Mononuclear cell (primary cell): ENCODE measurements around the gene CSRNP3. TPM values are rescaled to one million over a fixed set of nuclear protein-coding genes. Genes with fewer than 3 reads are reported as not detected.

ENCODE experiments used
- H3K27me3 ChIP-seq: 2 replicates; pipeline ENCODE4 v1.6.0; 2011; ENCODE audit warnings: low read length, control low read depth; ENCODE audit not compliant: insufficient read depth
- H3K4me1 ChIP-seq: 2 replicates; pipeline ENCODE4 v1.5.1; 2011; ENCODE audit warnings: mild to moderate bottlenecking, low read length, control low read depth; ENCODE audit not compliant: insufficient read depth
- H3K4me3 ChIP-seq: 2 replicates; pipeline ENCODE4 v1.5.1; 2011; ENCODE audit warnings: mild to moderate bottlenecking, low read length, moderate library complexity
- H3K9me3 ChIP-seq: 2 replicates; pipeline ENCODE4 v1.5.1; 2011; ENCODE audit warnings: low read depth, mild to moderate bottlenecking, control low read depth, low read length
- total RNA-seq: library from RNA; depleted of rRNA; stranded (reverse); fragments of >200 nt; gene quantifications from one replicate; pipeline ENCODE4 v1.2.3, GENCODE V29; 2012

CSRNP3 gene
- total RNA-seq, 1 donor = under 0.01 TPM

DNA sequence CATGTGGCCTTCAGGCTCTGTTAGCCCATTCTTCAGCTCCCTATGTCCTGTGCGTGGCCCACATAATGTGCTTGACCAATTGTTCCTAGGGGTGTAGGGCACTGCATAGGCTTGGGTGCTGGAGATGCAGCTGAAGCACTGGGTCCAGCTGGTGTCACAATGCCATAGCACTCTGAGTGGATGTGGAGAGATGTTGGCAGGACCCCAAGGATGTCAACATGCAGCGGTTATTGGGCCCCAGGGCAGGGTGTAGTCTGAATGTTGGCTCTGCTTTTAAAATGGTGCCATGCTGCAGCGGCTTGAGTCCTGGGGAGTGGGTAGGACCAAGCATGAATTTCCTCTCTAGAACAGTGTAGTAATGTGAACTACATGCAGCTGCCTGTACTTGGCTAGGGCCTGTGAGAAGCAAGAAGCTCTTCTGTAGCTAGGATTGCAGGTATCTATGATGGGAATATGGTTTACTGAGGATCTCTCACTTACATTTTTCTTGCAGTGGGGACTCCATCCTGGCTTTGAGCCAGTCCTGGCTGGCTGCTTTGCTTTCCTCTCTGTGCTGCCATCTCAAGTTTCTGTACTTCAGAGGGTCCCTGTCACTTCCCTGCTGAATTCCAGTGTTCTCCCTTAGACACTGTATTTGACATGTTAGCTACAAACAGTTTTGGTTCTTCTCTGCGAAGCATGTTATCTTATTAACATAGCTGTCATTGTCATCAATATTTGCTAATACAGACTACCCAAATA is 148.4 kb downstream of the CSRNP3 start:
- Histone ChIP-seq H3K9me3 (peaks cover 9% of the 10 kb centered on the region), H3K4me3 (no peak overlapping the region), H3K4me1 (no peaks in the 10 kb centered on the region), H3K27me3 (no peaks in the 10 kb centered on the region)

DNA sequence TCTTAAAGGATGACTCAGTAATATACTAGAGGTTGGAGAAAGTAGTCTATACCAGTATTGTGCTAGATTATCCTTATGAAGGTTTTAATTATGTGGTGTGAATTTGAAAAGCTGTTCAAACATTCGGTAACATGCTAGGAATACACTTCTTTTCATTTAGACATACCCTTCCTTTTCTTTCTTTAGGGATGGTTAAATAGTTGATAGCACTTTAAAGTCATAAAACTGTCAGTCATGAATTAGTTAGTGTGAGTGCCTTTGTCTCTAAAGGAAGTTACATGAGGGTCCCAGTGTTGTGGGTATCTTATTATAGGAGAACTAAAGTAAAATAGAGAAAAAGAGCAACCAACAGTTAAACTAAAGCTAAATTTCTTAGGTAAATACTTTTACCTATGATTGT is 149.3 kb downstream of the CSRNP3 start:
- H3K4me3 ChIP-seq = no peak overlapping the region
- no peaks in the 10 kb centered on the region for H3K27me3 ChIP-seq
- H3K4me1 ChIP-seq = no peaks in the 10 kb centered on the region
- H3K9me3 ChIP-seq = peaks cover 9% of the 10 kb centered on the region

GRCh38 chr2:165621086-165621560 is 151.6 kb downstream of the CSRNP3 start:
- H3K4me1 ChIP-seq = no peaks in the 10 kb centered on the region
- no peak overlapping the region for H3K4me3 ChIP-seq
- no peaks in the 10 kb centered on the region for H3K27me3 ChIP-seq
- peaks cover 9% of the 10 kb centered on the region for H3K9me3 ChIP-seq

DNA sequence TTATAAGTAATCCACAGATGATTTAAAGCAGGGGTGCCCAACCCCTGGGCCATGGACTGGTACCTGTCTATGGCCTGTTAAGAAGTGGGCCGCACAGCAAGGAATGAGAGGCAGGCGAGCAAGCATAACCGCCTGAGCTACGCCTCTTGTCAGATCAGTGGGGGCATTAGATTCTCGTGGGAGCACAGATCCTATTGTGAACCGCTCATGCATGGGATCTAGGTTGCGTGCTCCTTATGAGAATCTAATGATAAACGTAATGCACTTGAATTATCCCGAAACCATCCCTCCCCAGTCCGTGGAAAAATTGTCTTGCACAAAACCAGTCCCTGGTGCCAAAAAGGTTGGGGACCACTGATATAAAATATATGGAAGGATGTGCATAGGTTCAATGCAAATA is 153.7 kb downstream of the CSRNP3 start:
- H3K4me1 ChIP-seq = no peaks in the 10 kb centered on the region
- H3K9me3 ChIP-seq = no peaks in the 10 kb centered on the region

DNA sequence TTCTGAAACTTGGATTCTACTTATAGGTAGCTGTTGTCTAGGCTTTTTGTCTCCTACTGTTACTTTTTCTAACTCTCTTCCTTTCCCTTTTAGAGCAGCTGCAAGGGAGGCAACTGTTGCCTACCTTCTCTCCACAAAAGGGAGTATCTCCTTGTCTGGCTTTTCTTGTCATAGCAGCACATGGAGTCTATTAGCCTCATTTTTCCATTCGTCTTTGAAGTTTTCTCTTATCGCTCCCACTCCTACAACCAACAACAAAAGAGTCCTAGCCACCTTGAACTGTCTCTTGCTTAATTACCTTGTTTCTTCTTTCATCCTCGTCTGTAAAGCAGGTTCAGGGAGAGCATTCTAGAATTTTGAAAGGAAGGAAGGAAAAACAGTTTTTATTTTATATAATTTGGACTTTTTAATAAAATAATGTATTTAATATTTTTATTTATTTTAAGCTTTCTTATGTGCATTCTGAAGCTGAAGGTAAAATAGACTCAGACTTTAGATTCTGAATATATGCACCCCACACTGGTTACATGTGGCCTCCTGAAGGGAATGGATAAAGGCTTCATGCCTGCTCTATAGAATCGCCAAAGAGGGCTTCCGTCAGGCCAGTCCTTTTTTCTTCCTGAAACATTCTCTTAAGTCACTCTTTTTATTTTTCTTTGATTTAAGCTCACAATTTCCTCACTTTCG is 154.4 kb downstream of the CSRNP3 start:
- Histone ChIP-seq H3K4me1 (no peaks in the 10 kb centered on the region), H3K9me3 (no peaks in the 10 kb centered on the region), H3K4me3 (no peak overlapping the region), H3K27me3 (no peaks in the 10 kb centered on the region)

More for the DNA sequence above, 153.7 kb downstream of the CSRNP3 start:
- Histone ChIP-seq H3K27me3 (no peaks in the 10 kb centered on the region), H3K4me3 (no peak overlapping the region)

DNA sequence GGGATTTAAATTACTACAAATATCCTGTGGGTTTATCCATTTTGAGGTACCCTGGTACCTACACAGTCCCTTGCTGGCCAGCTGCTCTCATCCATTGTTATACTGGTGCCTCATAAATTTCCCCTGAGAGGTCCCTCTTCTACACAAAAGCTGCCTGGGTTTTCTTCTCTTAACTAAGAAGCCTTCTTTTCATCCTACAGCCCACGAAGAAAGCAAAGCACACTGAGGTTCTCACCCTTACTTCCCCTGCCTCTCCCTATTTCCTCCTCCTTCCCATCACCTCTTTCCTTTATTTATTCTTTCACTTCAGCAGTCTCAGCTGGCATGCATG is 154.9 kb downstream of the CSRNP3 start:
- H3K27me3 ChIP-seq = no peaks in the 10 kb centered on the region
- no peak overlapping the region for H3K4me3 ChIP-seq
- H3K4me1 ChIP-seq = no peaks in the 10 kb centered on the region
- no peaks in the 10 kb centered on the region for H3K9me3 ChIP-seq

GRCh38 chr2:165627470-165627869 is 158.0 kb downstream of the CSRNP3 start:
- Histone ChIP-seq H3K4me3 (no peak overlapping the region), H3K9me3 (no peaks in the 10 kb centered on the region), H3K27me3 (no peaks in the 10 kb centered on the region), H3K4me1 (no peaks in the 10 kb centered on the region)

GRCh38 chr2:165629776-165630175 is 160.3 kb downstream of the CSRNP3 start:
- H3K27me3 ChIP-seq = no peaks in the 10 kb centered on the region
- H3K4me3 ChIP-seq = no peak overlapping the region
- H3K4me1 ChIP-seq = no peaks in the 10 kb centered on the region
- no peaks in the 10 kb centered on the region for H3K9me3 ChIP-seq

GRCh38 chr2:165630236-165630635 is 160.7 kb downstream of the CSRNP3 start:
- Histone ChIP-seq H3K9me3 (no peaks in the 10 kb centered on the region), H3K4me3 (no peak overlapping the region), H3K4me1 (no peaks in the 10 kb centered on the region), H3K27me3 (no peaks in the 10 kb centered on the region)

GRCh38 chr2:165631089-165631488 is 161.6 kb downstream of the CSRNP3 start:
- Histone ChIP-seq H3K27me3 (no peaks in the 10 kb centered on the region), H3K4me1 (no peaks in the 10 kb centered on the region), H3K4me3 (no peak overlapping the region), H3K9me3 (no peaks in the 10 kb centered on the region)

DNA sequence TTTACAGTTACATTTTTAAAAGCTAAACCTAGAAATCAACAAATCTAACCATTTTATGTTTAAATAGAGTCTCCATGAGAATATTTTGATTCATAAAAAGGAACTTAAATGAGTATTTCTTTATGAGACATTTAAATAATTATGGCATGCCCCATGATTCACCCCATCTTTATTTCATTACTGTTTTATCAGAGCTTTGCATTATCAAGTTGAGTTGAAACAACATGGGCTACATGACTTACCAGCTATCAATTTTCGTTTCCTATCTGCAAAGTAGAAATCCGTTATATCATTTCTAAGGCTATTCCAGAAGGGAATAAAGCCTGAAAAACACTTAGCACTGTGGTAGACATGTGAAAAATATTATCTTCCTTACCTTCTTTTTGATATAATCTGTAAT is 163.1 kb downstream of the CSRNP3 start:
- Histone ChIP-seq H3K4me1 (no peaks in the 10 kb centered on the region), H3K4me3 (no peak overlapping the region), H3K9me3 (no peaks in the 10 kb centered on the region), H3K27me3 (no peaks in the 10 kb centered on the region)

- Histone ChIP-seq H3K9me3 (no peaks in the 10 kb centered on the region), H3K27me3 (no peaks in the 10 kb centered on the region), H3K4me1 (no peaks in the 10 kb centered on the region), H3K4me3 (no peak overlapping the region)
Measured at GRCh38 chr2:165633431-165633830, 163.9 kb downstream of the CSRNP3 start.

DNA sequence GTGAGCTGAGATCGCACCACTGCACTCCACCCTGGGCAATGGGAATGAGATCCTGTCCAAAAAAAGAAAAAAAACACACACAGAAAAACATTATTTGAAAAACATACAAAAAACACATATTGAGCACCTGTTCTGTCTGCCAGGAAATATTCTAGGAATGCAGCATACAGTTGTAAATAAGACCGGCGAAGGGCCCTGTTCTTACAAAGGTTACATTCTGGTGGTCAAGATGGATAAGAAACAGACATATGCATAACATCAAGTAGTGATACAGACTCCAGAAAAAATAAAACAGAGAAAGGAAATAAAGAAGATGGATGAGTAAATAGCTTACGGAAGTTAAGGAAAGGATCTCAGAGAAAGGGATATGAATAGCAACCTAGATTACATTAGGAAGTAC is 164.8 kb downstream of the CSRNP3 start:
- no peaks in the 10 kb centered on the region for H3K27me3 ChIP-seq
- no peaks in the 10 kb centered on the region for H3K9me3 ChIP-seq
- no peak overlapping the region for H3K4me3 ChIP-seq
- no peaks in the 10 kb centered on the region for H3K4me1 ChIP-seq

DNA sequence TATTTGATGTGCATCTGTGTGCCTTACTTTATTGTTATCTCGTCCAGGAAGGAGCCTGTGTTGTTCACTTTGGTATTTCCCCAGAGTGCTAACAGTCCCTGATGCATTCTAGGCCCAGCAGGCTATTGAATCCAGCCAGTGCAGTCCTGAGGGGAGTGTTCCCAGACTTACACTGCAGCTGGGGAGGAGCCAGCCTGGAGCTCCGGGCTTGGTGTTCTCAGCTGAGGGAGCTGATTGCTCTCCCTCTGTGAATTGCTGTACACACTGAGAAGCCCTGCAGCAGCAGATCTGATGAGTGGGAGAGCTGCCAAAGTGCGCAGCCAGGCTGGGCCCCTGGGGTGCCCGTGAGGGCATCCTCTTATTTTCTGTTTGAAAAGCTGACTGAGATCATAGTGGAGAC is 165.4 kb downstream of the CSRNP3 start:
- Histone ChIP-seq H3K27me3 (no peaks in the 10 kb centered on the region), H3K4me3 (no peak overlapping the region), H3K9me3 (no peaks in the 10 kb centered on the region), H3K4me1 (no peaks in the 10 kb centered on the region)

- Histone ChIP-seq H3K4me3 (no peak overlapping the region), H3K27me3 (no peaks in the 10 kb centered on the region), H3K9me3 (no peaks in the 10 kb centered on the region), H3K4me1 (no peaks in the 10 kb centered on the region)
Measured at GRCh38 chr2:165635532-165635931, 166.0 kb downstream of the CSRNP3 start.

GRCh38 chr2:165636959-165637358 is 167.5 kb downstream of the CSRNP3 start:
- H3K4me1 ChIP-seq = no peaks in the 10 kb centered on the region
- no peak overlapping the region for H3K4me3 ChIP-seq
- no peaks in the 10 kb centered on the region for H3K27me3 ChIP-seq
- no peaks in the 10 kb centered on the region for H3K9me3 ChIP-seq
